ENCODE measurements around the gene PXDN.

DNA sequence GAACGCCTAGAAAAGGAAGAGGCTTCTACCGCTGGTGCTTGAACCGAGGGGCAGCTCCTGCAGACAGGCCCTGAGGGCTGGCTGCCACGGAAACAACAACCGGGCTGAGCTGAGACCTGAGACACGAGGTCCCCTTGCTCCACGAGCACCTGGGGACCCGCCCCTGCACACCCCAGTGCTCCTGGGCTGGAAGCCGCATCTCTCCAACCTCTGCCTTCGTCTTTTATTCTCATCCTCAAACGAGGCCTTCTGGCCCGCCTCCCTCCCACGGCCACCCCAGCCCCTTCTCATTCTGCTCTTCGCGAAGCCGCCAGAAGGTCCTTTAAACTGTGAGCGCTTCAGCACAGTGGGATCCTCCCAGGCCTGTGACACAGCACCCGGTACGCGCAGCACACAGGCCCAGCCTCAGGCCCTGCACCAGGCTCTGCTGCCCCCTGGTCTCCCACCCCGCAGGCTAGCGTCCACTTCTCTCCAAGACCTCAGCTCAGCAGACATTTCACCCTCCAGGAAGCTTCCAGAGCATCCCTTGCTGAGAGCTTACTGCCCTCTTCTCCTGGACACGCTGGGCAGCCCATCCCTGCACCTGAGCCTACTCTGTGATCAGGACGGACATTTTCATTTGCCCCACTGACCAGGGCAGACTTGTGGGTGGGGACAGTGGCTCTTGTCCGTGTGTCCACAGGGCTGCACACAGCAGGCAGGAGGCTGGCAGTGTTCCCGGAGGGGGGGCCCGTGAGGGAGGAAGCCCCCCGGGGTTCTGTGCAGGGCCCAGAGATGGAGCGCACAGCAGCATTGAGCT, 149.7 kb downstream of the PXDN start:
- no peak for TF ChIP-seq SNAI2 (CRISPR knock-in tag; IDR thresholded peaks at IDR 0.05)
- no peak for TF ChIP-seq ZNF565 (CRISPR knock-in tag; conservative IDR thresholded peaks at IDR 0.05; ENCODE audit: low read depth)
- no peak for TF ChIP-seq CSDC2 (CRISPR knock-in tag; IDR thresholded peaks at IDR 0.05)
- TF ChIP-seq ZFP3 (CRISPR knock-in tag; IDR thresholded peaks at IDR 0.05) = no peak
- TF ChIP-seq ZFP30 (CRISPR knock-in tag; IDR thresholded peaks at IDR 0.05) = no peak
- TF ChIP-seq ISL1 (CRISPR knock-in tag; IDR thresholded peaks at IDR 0.05) = no peak
- TF ChIP-seq, protein P1, sequence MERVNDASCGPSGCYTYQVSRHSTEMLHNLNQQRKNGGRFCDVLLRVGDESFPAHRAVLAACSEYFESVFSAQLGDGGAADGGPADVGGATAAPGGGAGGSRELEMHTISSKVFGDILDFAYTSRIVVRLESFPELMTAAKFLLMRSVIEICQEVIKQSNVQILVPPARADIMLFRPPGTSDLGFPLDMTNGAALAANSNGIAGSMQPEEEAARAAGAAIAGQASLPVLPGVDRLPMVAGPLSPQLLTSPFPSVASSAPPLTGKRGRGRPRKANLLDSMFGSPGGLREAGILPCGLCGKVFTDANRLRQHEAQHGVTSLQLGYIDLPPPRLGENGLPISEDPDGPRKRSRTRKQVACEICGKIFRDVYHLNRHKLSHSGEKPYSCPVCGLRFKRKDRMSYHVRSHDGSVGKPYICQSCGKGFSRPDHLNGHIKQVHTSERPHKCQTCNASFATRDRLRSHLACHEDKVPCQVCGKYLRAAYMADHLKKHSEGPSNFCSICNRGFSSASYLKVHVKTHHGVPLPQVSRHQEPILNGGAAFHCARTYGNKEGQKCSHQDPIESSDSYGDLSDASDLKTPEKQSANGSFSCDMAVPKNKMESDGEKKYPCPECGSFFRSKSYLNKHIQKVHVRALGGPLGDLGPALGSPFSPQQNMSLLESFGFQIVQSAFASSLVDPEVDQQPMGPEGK (CRISPR knock-in tag; IDR thresholded peaks at IDR 0.05; ENCODE audit: borderline replicate concordance) = no peak
- TF ChIP-seq, protein P2, sequence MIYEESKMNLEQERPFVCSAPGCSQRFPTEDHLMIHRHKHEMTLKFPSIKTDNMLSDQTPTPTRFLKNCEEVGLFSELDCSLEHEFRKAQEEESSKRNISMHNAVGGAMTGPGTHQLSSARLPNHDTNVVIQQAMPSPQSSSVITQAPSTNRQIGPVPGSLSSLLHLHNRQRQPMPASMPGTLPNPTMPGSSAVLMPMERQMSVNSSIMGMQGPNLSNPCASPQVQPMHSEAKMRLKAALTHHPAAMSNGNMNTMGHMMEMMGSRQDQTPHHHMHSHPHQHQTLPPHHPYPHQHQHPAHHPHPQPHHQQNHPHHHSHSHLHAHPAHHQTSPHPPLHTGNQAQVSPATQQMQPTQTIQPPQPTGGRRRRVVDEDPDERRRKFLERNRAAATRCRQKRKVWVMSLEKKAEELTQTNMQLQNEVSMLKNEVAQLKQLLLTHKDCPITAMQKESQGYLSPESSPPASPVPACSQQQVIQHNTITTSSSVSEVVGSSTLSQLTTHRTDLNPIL (CRISPR knock-in tag; IDR thresholded peaks at IDR 0.05; ENCODE audit: low read depth) = no peak
